ENCODE data around the gene SREBF1. TPM values are rescaled to one million over a fixed set of nuclear protein-coding genes. Genes with fewer than 3 reads are reported as not detected.

The SREBF1 gene
- total and polyA plus RNA-seq, 10 of the 15 experiments (the other 5 are each of a cell fraction or from before 2014, with no cell fraction given), result 1.4 to 84.6 (median 20.4) TPM

- TF ChIP-seq ELK1 (IDR thresholded peaks at IDR 0.05; ENCODE audit: low read depth, low read length) (no peak), SMAD1 (IDR thresholded peaks at IDR 0.05; ENCODE audit: low read depth, partially characterized antibody) (no peak), EGR1 (IDR thresholded peaks at IDR 0.05; ENCODE audit: borderline replicate concordance in 1 of 2, low read depth in 2 of 2, low read length in 2 of 2) (no peak), MEF2B (IDR thresholded peaks at IDR 0.05; ENCODE audit: partially characterized antibody, poor library complexity, severe bottlenecking) (no peak), RBBP5 (conservative IDR thresholded peaks at IDR 0.05) (no peak)
- TF ChIP-seq, protein P1, sequence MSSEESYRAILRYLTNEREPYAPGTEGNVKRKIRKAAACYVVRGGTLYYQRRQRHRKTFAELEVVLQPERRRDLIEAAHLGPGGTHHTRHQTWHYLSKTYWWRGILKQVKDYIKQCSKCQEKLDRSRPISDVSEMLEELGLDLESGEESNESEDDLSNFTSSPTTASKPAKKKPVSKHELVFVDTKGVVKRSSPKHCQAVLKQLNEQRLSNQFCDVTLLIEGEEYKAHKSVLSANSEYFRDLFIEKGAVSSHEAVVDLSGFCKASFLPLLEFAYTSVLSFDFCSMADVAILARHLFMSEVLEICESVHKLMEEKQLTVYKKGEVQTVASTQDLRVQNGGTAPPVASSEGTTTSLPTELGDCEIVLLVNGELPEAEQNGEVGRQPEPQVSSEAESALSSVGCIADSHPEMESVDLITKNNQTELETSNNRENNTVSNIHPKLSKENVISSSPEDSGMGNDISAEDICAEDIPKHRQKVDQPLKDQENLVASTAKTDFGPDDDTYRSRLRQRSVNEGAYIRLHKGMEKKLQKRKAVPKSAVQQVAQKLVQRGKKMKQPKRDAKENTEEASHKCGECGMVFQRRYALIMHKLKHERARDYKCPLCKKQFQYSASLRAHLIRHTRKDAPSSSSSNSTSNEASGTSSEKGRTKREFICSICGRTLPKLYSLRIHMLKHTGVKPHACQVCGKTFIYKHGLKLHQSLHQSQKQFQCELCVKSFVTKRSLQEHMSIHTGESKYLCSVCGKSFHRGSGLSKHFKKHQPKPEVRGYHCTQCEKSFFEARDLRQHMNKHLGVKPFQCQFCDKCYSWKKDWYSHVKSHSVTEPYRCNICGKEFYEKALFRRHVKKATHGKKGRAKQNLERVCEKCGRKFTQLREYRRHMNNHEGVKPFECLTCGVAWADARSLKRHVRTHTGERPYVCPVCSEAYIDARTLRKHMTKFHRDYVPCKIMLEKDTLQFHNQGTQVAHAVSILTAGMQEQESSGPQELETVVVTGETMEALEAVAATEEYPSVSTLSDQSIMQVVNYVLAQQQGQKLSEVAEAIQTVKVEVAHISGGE (CRISPR knock-in tag; IDR thresholded peaks at IDR 0.05), result no peak
Measured at GRCh38 chr17:17877529-17878358, 41.0 kb upstream of the SREBF1 start (continued).

Measured in GM12878 (cell line).